CD14-positive monocyte (primary cell): Measurements from ENCODE around the gene ASAP3. TPM values are rescaled to one million over a fixed set of nuclear protein-coding genes. Genes with fewer than 3 reads are reported as not detected.

Source experiments
- DNase-seq, 3 donors: peaks; one replicate each; pipeline ENCODE4 v3.0.0-alpha.2; 2011 to 2022
- H2AFZ ChIP-seq: 2 replicates; pipeline ENCODE4 v1.6.0; 2012; ENCODE audit warnings: mild to moderate bottlenecking, low read depth, low read length, inconsistent platforms; ENCODE audit not compliant: insufficient read depth, poor library complexity, severe bottlenecking
- H3K27ac ChIP-seq, 2 donors: 1 replicate in 1 of 2; 2 replicates in 1 of 2; pipeline ENCODE4 v1.5.1; 2012 to 2013; ENCODE audit warnings: low read length in 2 of 2, control low read depth in 1 of 2, inconsistent platforms in 1 of 2, low read depth in 1 of 2, mild to moderate bottlenecking in 1 of 2
- H3K27me3 ChIP-seq, 2 donors: one replicate each; pipeline versions ENCODE4 v1.6.0 to v1.6.1; 2011 to 2013; ENCODE audit warnings: low read length in 2 of 2; ENCODE audit not compliant: control insufficient read depth in 2 of 2, insufficient read depth in 2 of 2
- H3K36me3 ChIP-seq, 2 donors: replicated peaks in 1 of 2; 1 replicate in 1 of 2; 2 replicates in 1 of 2; pipeline versions ENCODE4 v1.5.1 to v1.6.1; 2012 to 2013; ENCODE audit warnings: low read length in 2 of 2, control low read depth in 1 of 2, inconsistent platforms in 1 of 2, mild to moderate bottlenecking in 1 of 2; ENCODE audit not compliant: insufficient read depth in 2 of 2, control insufficient read depth in 1 of 2
- H3K4me1 ChIP-seq, 2 donors: 1 replicate in 1 of 2; 2 replicates in 1 of 2; pipeline versions ENCODE4 v1.5.1 to v1.6.1; 2012 to 2013; ENCODE audit warnings: low read length in 2 of 2, control low read depth in 1 of 2, inconsistent platforms in 1 of 2, mild to moderate bottlenecking in 1 of 2, moderate library complexity in 1 of 2; ENCODE audit not compliant: insufficient read depth in 2 of 2, control insufficient read depth in 1 of 2
- H3K4me2 ChIP-seq: replicated peaks from 2 replicates; pipeline ENCODE3; 2012; ENCODE audit warnings: low read length, moderate library complexity, mild to moderate bottlenecking; ENCODE audit not compliant: poor library complexity, severe bottlenecking; ENCODE audit errors: extremely low read depth
- H3K4me3 ChIP-seq, 3 experiments: fragments of 200-600 bp in 1 of 3; sonication (generic) in 1 of 3; replicated peaks in 1 of 3; 1 replicate in 2 of 3; 2 replicates in 1 of 3; pipeline ENCODE4 v1.5.1; 2011 to 2013; ENCODE audit warnings: low read length in 3 of 3, mild to moderate bottlenecking in 3 of 3, control low read depth in 2 of 3, low read depth in 2 of 3, inconsistent platforms in 1 of 3, moderate library complexity in 1 of 3
- H3K79me2 ChIP-seq: 2 replicates; pipeline ENCODE4 v1.6.0; 2012; ENCODE audit warnings: mild to moderate bottlenecking, control low read depth, inconsistent platforms, low read length, moderate library complexity; ENCODE audit not compliant: insufficient read depth
- H3K9ac ChIP-seq: 2 replicates; pipeline ENCODE4 v1.6.0; 2017; ENCODE audit warnings: low read length, mild to moderate bottlenecking; ENCODE audit not compliant: insufficient read depth, poor library complexity, severe bottlenecking
- H3K9me3 ChIP-seq, 2 donors: replicated peaks in 1 of 2; 1 replicate in 1 of 2; 2 replicates in 1 of 2; pipeline versions ENCODE4 v1.5.1 to v1.6.1; 2012 to 2013; ENCODE audit warnings: low read length in 2 of 2, control low read depth in 1 of 2; ENCODE audit not compliant: control insufficient read depth in 1 of 2, insufficient read depth in 1 of 2
- H4K20me1 ChIP-seq: 2 replicates; pipeline ENCODE4 v1.6.0; 2012; ENCODE audit warnings: mild to moderate bottlenecking, low read length, control low read depth, moderate library complexity; ENCODE audit not compliant: insufficient read depth
- H3K27ac Mint-ChIP-seq, 7 donors: one replicate each; pipeline ENCODE4 v1.8.0; 2020; ENCODE audit warnings: mild to moderate bottlenecking in 7 of 7, mixed read lengths in 7 of 7, moderate library complexity in 6 of 7, inconsistent platforms in 2 of 7
- H3K27me3 Mint-ChIP-seq, 3 donors: one replicate each; pipeline ENCODE4 v1.8.0; 2021 to 2022; ENCODE audit warnings: low read depth in 3 of 3, mild to moderate bottlenecking in 3 of 3, mixed read lengths in 3 of 3, moderate library complexity in 3 of 3, inconsistent platforms in 1 of 3
- H3K36me3 Mint-ChIP-seq, 2 donors: one replicate each; pipeline ENCODE4 v1.8.0; 2020; ENCODE audit warnings: mixed read lengths in 2 of 2, inconsistent platforms in 1 of 2, mild to moderate bottlenecking in 1 of 2
- H3K4me1 Mint-ChIP-seq: one replicate; pipeline ENCODE4 v1.8.0; 2020; ENCODE audit warnings: mild to moderate bottlenecking, mixed read lengths
- H3K4me3 Mint-ChIP-seq, 2 donors: one replicate each; pipeline ENCODE4 v1.8.0; 2020; ENCODE audit warnings: mild to moderate bottlenecking in 2 of 2, mixed read lengths in 2 of 2, moderate library complexity in 1 of 2
- H3K9me3 Mint-ChIP-seq, 7 donors: one replicate each; pipeline ENCODE4 v1.8.0; 2020 to 2022; ENCODE audit warnings: mixed read lengths in 7 of 7, mild to moderate bottlenecking in 6 of 7, moderate library complexity in 6 of 7, inconsistent platforms in 2 of 7
- CTCF ChIP-seq: fragments of 200-600 bp; IDR thresholded peaks from one replicate; pipeline ENCODE4 v1.8.0; 2022; ENCODE audit warnings: antibody characterized with exemption, mild to moderate bottlenecking
- WGBS: methylation state at CpG from one replicate; pipeline ENCODE4 v1.1.5; 2013; ENCODE audit warnings: missing lambda C conversion rate; ENCODE audit not compliant: insufficient coverage; 5-methylcytosine and 5-hydroxymethylcytosine counted together
- intact Hi-C, 2 donors: fragments of 100-400 bp; cut with micrococcal nuclease; formaldehyde crosslinking; loops; one replicate each; pipeline versions ENCODE4 v1.15.0 to v1.15.1; 2023
- polyA plus RNA-seq, 3 donors: library from polyadenylated mRNA; depleted of rRNA in 1 of 3; unstranded in 2 of 3; stranded (reverse) in 1 of 3; fragments of 300-500 nt in 2 of 3; fragments of >200 nt in 1 of 3; fragmentation: Illumina TruSeq in 2 of 3; gene quantifications; 1 replicate in 2 of 3; 2 replicates in 1 of 3; pipeline ENCODE4 v1.2.3, GENCODE V29; 2012 to 2021

ASAP3 gene
- polyA plus RNA-seq, 3 donors: 0.27 to 1.1 TPM; not detected in 1

DNA sequence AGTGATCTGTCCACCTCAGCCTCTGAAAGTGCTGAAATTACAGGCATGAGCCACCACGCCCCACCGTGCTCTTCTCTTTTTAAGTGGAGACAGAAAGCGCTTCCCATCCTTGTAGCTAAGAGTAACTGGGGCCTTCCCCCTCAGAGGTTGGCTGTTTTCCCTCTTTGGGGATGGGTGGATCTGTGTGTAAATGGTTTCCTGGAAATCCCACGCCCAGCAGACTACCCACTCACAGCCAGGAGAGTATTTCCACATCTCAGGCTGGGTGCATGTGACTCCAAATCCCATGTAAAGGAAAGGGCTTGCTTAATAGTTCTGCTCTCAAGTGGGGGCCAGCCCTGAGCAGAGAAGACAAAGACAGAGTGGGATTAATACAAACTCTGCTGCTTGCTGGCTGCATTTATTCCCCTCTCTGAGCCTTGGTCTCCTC lies 39.9 kb downstream of the ASAP3 start:
- Histone ChIP-seq H3K9ac (no peak overlapping the region), H3K4me3 (no peak overlapping the region), H2AFZ (no peak overlapping the region), H3K4me1 (no peaks in the 10 kb centered on the region), H3K36me3 (no peaks in the 10 kb centered on the region), H3K9me3 (no peaks in the 10 kb centered on the region), H4K20me1 (no peaks in the 10 kb centered on the region), H3K4me2 (no peak overlapping the region), H3K79me2 (no peaks in the 10 kb centered on the region), H3K27me3 (no peaks in the 10 kb centered on the region), H3K27ac (no peak overlapping the region)
- H3K4me1 Mint-ChIP-seq: peaks cover 7% of the 10 kb centered on the region
- H3K4me3 Mint-ChIP-seq: no peak overlapping the region
- peaks cover 0 to 3% (median 0%) of the 10 kb centered on the region in 3 donors for H3K27me3 Mint-ChIP-seq
- no peak overlapping the region for H3K27ac Mint-ChIP-seq
- DNase-seq: peak in 1 of 3 donors; percentile 17
- no CpG with 5 or more reads among the region's 4 CpGs for WGBS
- TF ChIP-seq CTCF: no peak
- intact Hi-C loops: no loop called here
- no peaks in the 10 kb centered on the region for H3K36me3 Mint-ChIP-seq
- no peaks in the 10 kb centered on the region for H3K9me3 Mint-ChIP-seq

- H3K36me3 ChIP-seq: no peaks in the 10 kb centered on the region
- 87% methylated on average over 2 of the region's 3 CpGs for WGBS
- H3K9me3 ChIP-seq: no peaks in the 10 kb centered on the region
- Mint-ChIP-seq H3K36me3 (no peaks in the 10 kb centered on the region), H3K27me3 (peaks cover 2 to 5% (median 3%) of the 10 kb centered on the region in 3 donors), H3K4me3 (no peak overlapping the region), H3K9me3 (no peaks in the 10 kb centered on the region), H3K27ac (no peak overlapping the region), H3K4me1 (peaks cover 7% of the 10 kb centered on the region)
- H4K20me1 ChIP-seq: no peaks in the 10 kb centered on the region
- no peak overlapping the region for H3K4me3 ChIP-seq
- intact Hi-C loops: no loop called here
- H3K9ac ChIP-seq: no peak overlapping the region
- no peak overlapping the region for H3K27ac ChIP-seq
- H3K27me3 ChIP-seq: no peaks in the 10 kb centered on the region
- H3K79me2 ChIP-seq: no peaks in the 10 kb centered on the region
- no peak for DNase-seq
- no peak overlapping the region for H2AFZ ChIP-seq
- no peak for TF ChIP-seq CTCF
- H3K4me1 ChIP-seq: no peaks in the 10 kb centered on the region
- no peak overlapping the region for H3K4me2 ChIP-seq
Observed at GRCh38 chr1:23442751-23443150, 41.2 kb downstream of the ASAP3 start.
